ENCODE data around the gene CABYR.

- TF ChIP-seq CTCF (IDR thresholded peaks at IDR 0.05) (no peak), EZH2 (IDR thresholded peaks at IDR 0.05; ENCODE audit: borderline replicate concordance, insufficient read depth, low read depth, low read length, poor library complexity, severe bottlenecking) (no peak)
Observed at GRCh38 chr18:24094561-24094960, 44.3 kb upstream of the CABYR start.
